Mucosa of stomach (tissue), 1 donor: ENCODE measurements around the gene KRTAP1-5.
"Not testable (repeated sequence)": the region's sequence is repeated elsewhere in the genome, so short reads cannot be mapped to it uniquely, and the experiment has no call there.

Experiments
- H3K27me3 ChIP-seq: one replicate; pipeline ENCODE4 v1.7.0; 2013; ENCODE audit warnings: mild to moderate bottlenecking, low read length; ENCODE audit not compliant: control insufficient read depth, insufficient read depth
- H3K36me3 ChIP-seq: one replicate; pipeline ENCODE4 v1.7.0; 2013; ENCODE audit warnings: low read length; ENCODE audit not compliant: control insufficient read depth, insufficient read depth
- H3K4me1 ChIP-seq: one replicate; pipeline ENCODE4 v1.7.0; 2013; ENCODE audit warnings: mild to moderate bottlenecking, low read length; ENCODE audit not compliant: control insufficient read depth, insufficient read depth
- H3K4me3 ChIP-seq: one replicate; pipeline ENCODE4 v1.7.0; 2013; ENCODE audit warnings: low read length
- H3K9ac ChIP-seq: one replicate; pipeline ENCODE4 v1.7.0; 2013; ENCODE audit warnings: mild to moderate bottlenecking, low read length, moderate library complexity
- H3K9me3 ChIP-seq: one replicate; pipeline ENCODE4 v1.7.0; 2013; ENCODE audit warnings: mild to moderate bottlenecking, low read length, moderate library complexity; ENCODE audit not compliant: control insufficient read depth
- donor health status: Pancreatic carcinoma.

Gene KRTAP1-5

DNA sequence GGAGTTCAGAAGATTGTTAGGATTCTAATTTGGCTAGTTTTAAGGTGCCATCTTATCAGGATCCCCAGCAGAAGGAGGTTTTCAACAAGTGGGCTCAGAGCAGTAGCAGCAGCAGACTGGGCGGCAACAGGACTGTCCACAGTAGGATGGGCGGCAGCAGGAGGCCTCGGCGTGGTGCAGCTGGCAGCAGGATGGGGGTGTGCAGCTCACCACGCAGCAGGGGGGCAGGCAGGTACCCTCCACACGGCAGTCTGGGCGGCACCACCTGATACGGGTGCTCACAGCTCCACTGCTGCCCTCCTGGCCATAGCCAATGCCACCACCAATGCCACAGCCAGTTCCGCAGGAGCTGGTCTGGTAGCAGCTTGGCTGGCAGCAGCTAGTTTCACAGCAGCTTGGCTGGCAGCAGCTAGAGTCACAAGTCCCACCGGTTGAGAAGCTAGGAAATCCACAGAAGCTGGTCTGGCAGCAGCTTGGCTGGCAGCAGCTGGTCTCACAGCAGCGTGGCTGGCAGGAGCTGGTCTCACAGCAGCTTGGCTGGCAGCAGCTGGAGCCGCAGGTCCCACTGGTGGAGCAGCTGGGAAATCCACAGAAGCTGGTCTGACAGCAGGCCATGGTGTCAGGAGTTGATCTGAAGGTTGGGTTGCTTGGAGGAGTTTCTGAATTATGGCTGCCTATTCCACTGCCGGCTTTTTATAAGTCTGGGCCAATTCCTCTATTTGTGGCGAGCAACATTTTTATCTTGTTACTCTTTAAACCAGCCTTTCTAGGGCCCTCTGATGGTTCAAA lies 14.0 kb upstream of the KRTAP1-5 start, which contains the start of gene KRTAP1-1:
Gene KRTAP1-1 (minus strand): TSS at position 668 of the 789 bp plus-strand sequence. CDS start 53 bp downstream, at position 615.
- H3K9me3 ChIP-seq, H3K27me3 ChIP-seq, H3K4me3 ChIP-seq, H3K4me1 ChIP-seq, H3K36me3 ChIP-seq, H3K9ac ChIP-seq: not testable (repeated sequence)

DNA sequence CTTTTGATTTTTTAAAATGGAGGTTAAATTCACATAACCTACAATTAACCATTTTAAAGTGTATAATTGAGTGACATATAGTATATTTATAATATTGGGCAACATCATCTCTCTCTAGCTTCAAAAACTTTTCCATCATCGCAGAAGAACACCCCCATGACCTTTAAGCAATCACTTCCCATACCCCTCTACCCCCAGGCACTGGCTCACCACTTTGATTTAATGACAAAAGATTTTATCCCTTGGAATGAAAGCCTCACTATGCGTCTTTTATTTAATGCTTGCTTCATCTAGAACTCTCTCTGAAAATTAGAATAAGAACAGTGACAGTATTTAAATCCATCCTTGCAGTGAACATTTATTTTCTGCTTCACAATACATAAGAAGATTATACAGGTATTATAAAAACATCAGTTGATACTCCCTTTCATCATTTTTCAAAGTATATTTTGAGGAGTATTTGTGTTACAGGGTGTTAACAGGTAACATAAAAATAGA lies 10.9 kb upstream of the KRTAP1-5 start:
- Histone ChIP-seq H3K9ac (no peak overlapping the region), H3K27me3 (peaks cover 2% of the 10 kb centered on the region), H3K9me3 (no peaks in the 10 kb centered on the region), H3K4me1 (no peaks in the 10 kb centered on the region), H3K36me3 (no peaks in the 10 kb centered on the region), H3K4me3 (no peak overlapping the region)

DNA sequence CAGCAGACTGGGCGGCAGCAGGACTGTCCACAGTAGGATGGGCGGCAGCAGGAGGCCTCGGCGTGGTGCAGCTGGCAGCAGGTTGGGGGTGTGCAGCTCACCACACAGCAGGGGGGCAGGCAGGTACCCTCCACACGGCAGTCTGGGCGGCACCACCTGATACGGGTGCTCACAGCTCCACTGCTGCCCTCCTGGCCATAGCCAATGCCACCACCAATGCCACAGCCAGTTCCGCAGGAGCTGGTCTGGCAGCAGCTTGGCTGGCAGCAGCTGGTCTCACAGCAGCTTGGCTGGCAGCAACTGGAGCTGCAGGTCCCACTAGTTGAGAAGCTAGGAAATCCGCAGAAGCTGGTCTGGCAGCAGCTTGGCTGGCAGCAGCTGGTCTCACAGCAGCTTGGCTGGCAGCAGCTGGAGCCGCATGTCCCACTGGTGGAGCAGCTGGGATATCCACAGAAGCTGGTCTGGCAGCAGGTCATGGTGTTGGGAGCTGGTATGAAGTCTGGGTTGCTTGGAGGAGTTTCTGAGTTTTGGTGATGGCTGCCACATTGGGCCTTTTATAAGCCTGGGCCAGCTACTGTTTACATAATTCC lies 7.4 kb upstream of the KRTAP1-5 start, which contains the start of gene KRTAP1-3:
Gene KRTAP1-3 (minus strand): TSS at position 529 of the 590 bp plus-strand sequence. CDS start 53 bp downstream, at position 476.
- not testable (repeated sequence) for H3K4me1 ChIP-seq, H3K9me3 ChIP-seq, H3K36me3 ChIP-seq, H3K9ac ChIP-seq, H3K4me3 ChIP-seq, H3K27me3 ChIP-seq

- H3K9ac ChIP-seq, result no peak within 1 kb of the TSS
- no peaks in the 10 kb centered on the region for H3K9me3 ChIP-seq
- no peaks in the 10 kb centered on the region for H3K4me1 ChIP-seq
- H3K36me3 ChIP-seq, result no peaks in the 10 kb centered on the region
- H3K4me3 ChIP-seq, result no peak within 1 kb of the TSS
- H3K27me3 ChIP-seq, result no peaks in the 10 kb centered on the region
Observed at GRCh38 chr17:41029633-41030245, 2.7 kb upstream of the KRTAP1-5 start, which contains the start of gene KRTAP1-4. KRTAP1-4 (minus strand) TSS chr17:41030195; CDS start chr17:41030078, 117 bp downstream.

GRCh38 chr17:41024697-41025096 lies 2.3 kb downstream of the KRTAP1-5 start:
- no peak overlapping the region for H3K9ac ChIP-seq
- no peak overlapping the region for H3K4me3 ChIP-seq
- no peaks in the 10 kb centered on the region for H3K36me3 ChIP-seq
- no peaks in the 10 kb centered on the region for H3K9me3 ChIP-seq
- no peaks in the 10 kb centered on the region for H3K4me1 ChIP-seq
- H3K27me3 ChIP-seq, result no peaks in the 10 kb centered on the region

DNA sequence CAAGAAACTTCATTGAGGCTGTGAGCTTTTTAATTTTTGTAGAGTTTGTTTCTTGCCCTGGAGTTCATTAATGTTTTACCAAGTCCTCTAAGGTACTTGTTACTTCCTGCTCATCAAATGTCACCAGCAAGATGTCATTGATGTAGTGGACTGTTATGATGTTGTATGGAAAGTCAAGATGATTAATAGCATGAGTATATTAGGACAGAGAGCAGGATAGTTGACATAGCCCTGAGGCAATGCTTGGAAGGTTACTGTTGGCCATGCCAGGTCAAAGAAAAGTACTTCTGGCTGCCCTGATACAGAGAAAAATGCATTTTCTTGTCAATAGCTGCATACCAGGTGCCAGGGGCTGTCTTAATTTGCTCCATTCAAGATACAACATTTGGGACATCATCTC lies 6.7 kb downstream of the KRTAP1-5 start:
- H3K9ac ChIP-seq, result no peak overlapping the region
- no peaks in the 10 kb centered on the region for H3K27me3 ChIP-seq
- no peaks in the 10 kb centered on the region for H3K36me3 ChIP-seq
- no peaks in the 10 kb centered on the region for H3K4me1 ChIP-seq
- no peaks in the 10 kb centered on the region for H3K9me3 ChIP-seq
- H3K4me3 ChIP-seq, result no peak overlapping the region

DNA sequence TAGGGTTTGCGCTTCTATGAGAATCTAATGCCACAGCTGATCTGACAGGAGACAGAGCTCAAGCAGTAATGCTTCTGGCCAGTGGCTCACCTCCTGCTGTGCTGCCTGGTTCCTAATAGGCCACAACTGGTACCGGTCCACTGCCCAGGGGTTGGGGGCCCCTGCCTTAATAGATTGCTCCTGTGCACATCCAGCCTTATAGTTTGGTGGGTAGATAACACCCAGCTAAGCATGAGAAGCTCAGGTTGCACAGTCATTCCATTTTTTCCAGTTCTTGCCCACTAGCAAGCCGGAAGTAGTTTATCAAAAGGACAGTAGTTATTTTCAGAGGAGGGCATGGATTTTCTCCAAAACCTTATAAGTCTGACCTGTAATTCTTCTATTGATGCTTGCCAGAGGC lies 7.6 kb downstream of the KRTAP1-5 start:
- H3K36me3 ChIP-seq, result no peaks in the 10 kb centered on the region
- H3K4me1 ChIP-seq, result no peaks in the 10 kb centered on the region
- no peaks in the 10 kb centered on the region for H3K27me3 ChIP-seq
- no peak overlapping the region for H3K9ac ChIP-seq
- H3K4me3 ChIP-seq, result no peak overlapping the region
- H3K9me3 ChIP-seq, result no peaks in the 10 kb centered on the region

DNA sequence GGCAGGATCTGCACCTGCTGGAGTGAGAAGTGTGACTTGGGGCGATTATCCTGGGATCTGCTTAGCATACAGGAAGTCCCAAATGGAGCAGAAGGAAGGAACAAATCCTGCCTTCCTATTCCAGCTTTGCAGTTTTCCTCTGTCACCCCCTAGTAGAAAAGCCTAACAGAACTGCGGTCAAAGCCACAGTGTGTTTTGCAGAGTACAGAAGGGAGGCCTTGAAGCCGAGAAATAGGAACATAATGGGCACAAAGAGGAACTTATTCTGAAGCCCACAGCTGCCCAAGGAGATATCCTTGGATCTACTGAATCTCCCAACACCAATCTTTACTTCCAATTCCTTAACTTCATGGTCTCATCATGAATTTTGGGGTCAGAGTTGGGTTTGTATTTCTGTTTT lies 8.5 kb downstream of the KRTAP1-5 start:
- H3K4me3 ChIP-seq, result no peak overlapping the region
- no peaks in the 10 kb centered on the region for H3K27me3 ChIP-seq
- no peaks in the 10 kb centered on the region for H3K4me1 ChIP-seq
- H3K9me3 ChIP-seq, result no peaks in the 10 kb centered on the region
- no peak overlapping the region for H3K9ac ChIP-seq
- H3K36me3 ChIP-seq, result no peaks in the 10 kb centered on the region

DNA sequence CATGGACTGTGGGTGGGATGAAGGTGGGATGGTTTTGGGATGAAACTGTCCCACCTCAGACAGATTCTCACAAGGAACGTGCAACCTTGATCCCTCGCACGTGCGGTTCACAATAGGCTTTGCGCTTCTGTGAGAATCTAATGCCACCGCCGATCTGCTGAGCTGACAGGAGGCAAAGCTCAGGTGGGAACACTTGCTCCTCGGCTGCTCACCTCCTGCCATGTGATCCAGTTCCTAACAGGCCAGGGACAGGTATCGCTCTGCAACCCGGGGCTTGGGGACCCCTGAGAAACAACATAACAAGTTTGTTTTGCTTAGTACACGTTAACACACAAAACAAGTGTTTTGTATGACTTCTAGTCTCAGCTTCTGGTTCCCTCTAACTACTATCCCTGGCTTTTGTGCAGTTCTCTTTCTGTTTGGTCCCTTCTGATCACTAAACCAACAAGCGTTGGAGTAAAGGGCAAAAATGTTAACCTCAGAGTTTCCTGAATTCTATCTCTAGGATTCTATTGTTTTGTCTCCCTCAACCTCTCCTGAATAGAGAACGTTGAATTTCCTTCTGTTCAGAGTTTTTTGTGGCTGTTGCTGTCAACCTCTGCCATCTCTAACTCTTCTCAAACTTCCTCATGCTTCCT lies 10.3 kb downstream of the KRTAP1-5 start:
- no peak overlapping the region for H3K4me3 ChIP-seq
- no peaks in the 10 kb centered on the region for H3K27me3 ChIP-seq
- no peak overlapping the region for H3K9ac ChIP-seq
- H3K9me3 ChIP-seq, result no peaks in the 10 kb centered on the region
- H3K4me1 ChIP-seq, result no peaks in the 10 kb centered on the region
- H3K36me3 ChIP-seq, result no peaks in the 10 kb centered on the region

- no peaks in the 10 kb centered on the region for H3K9me3 ChIP-seq
- H3K4me3 ChIP-seq, result no peak overlapping the region
- H3K9ac ChIP-seq, result no peak overlapping the region
- H3K36me3 ChIP-seq, result no peaks in the 10 kb centered on the region
- no peaks in the 10 kb centered on the region for H3K4me1 ChIP-seq
- no peaks in the 10 kb centered on the region for H3K27me3 ChIP-seq
Observed at GRCh38 chr17:41015454-41015853, 11.6 kb downstream of the KRTAP1-5 start.

DNA sequence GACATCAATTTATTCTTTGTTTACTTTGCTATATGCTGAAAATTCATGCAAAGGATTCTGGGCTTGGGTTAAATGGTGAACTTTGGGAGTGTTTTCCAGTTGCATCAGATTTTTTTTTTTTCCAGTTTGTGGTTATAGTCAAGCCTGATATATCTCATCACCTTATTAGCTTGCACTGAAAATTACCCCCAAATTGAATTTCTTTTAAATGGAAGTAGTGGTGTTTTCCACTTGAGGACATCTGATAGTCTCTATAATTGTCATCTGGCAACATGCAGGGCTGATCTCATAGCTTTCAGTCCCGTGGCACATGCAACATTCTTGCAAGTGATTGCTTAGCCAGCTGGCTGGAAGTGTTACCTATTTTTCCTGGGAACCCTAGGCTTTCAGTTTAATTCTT lies 13.4 kb downstream of the KRTAP1-5 start:
- Histone ChIP-seq H3K4me3 (no peak overlapping the region), H3K4me1 (no peaks in the 10 kb centered on the region), H3K36me3 (no peaks in the 10 kb centered on the region), H3K9me3 (no peaks in the 10 kb centered on the region), H3K27me3 (no peaks in the 10 kb centered on the region), H3K9ac (no peak overlapping the region)

- Histone ChIP-seq H3K4me1 (no peaks in the 10 kb centered on the region), H3K4me3 (no peak overlapping the region), H3K9me3 (no peaks in the 10 kb centered on the region), H3K9ac (no peak overlapping the region), H3K27me3 (no peaks in the 10 kb centered on the region), H3K36me3 (no peaks in the 10 kb centered on the region)
Observed at GRCh38 chr17:41013181-41013580, 13.8 kb downstream of the KRTAP1-5 start.
